HG02973 (cell line): Measurements from ENCODE around the gene SIPA1L3.
"Not testable (repeated sequence)": the region's sequence is repeated elsewhere in the genome, so short reads cannot be mapped to it uniquely, and the experiment has no call there.

Source experiments
- ATAC-seq: cut with Tn5 transposase; IDR thresholded peaks from one replicate; pipeline ENCODE4 v1.9.1; 2021; ENCODE audit warnings: moderate library complexity; ENCODE audit not compliant: unreplicated experiment

The SIPA1L3 gene

DNA sequence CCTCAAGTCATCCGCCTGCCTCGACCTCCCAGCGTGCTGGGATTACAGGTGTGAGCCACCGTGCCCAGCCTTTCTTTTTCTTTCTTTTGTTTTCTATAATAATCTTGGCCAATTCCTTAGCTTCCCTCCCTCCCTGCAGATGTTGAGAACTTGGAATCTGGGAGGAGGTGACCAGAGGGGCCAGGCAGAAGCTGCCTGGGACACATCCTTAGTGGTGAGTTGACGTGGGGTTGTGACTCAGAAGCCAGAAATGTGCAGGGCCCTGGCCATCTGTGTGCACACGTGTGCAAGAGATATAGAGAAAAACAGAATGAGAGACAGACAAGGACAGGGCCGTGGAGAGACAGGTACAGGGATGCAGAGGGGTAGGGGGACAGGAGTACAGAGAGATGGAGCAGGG lies 154.3 kb downstream of the SIPA1L3 start:
- ATAC-seq, result no peak

DNA sequence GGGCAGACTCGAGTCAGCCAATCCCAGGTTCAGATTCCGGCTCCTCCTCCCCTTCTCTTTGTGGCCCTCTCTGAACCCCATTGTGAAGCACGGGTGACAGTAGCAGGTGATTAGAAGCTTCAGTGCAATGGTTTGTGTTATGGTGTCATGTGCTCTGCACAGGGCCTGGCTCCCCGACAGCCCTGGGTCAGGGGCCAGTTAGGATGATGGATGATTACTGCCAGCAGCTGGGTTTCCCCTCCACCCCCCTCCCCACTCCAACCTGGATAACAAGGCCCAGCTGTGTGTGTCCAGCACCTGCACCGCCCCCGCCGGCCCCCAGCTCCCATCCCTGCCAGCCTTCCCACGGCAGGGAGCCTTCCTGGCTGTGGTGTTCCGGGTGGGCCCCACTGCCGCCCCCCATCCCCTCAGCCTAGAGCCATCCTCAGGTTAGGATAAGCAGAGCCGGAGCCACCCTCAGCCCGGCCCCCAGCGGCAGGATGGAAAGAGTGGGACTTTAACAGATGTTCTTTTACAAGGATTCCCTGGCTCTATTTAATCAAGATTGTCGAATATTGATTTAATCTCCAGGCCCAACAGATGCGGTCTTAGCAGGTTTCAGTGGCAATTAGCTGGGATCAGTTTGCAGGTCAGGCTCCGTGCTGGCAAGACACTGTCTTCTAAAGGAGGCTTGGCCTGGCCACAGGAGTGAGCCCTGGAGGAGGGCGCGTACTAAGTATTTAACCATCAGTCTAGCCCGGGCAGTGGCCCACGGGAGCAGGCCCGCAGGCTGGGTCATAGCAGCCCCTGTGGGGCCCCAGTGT lies 156.2 kb downstream of the SIPA1L3 start:
- ATAC-seq, result no peak

DNA sequence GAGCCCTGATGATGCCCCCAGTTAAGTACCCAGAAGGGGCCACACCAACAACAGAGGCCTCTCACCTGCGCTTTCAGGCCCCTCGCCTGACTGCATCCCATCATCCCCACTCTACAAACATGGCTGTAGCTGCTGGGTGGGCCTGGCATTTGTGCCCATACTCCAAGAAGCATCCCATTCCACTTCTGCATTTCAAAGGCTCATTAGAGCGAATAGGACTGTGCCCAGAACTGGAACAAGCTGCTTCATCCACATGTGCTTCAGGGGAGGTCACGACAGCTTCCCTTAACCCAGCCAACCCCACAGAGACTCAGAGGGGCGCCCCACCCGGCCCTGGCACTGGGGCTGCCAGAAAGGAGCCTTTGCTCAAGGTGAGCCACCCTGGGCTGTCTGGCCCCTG lies 156.9 kb downstream of the SIPA1L3 start:
- no peak for ATAC-seq

DNA sequence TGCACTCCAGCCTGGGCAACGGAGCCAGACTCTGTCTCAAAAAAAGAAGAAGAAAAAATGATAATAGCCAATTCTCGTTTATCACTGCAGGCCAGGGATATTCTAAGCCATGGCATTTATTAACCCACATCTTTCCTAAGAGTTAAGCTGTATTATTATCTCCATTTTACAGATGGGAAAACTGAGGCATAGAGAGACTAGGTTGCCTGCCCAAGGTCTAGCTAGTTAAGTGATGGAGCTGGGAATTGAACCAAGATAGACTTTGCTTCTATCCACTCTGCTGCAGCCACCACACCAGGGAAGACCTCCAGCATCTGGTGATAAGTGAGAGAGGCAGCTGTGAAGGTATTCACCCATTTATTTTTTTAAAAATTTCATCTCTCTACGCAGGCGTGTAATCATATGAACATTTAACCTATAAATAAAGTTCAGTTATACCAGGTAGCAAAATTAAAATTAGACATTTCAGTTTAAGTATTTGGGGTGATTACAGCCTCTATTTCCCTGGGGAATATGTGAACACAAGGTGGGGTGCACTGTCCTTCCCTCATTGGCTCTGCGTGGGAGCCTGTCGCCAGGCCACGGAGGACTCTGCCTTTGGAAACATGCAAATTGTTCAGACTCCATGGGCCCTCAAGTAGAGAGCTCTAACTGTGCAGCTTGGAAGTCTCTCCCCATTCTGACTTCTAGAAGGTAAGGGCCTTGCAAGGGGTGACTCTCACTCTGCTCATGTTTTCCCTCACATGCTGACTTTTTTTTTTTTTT lies 157.8 kb downstream of the SIPA1L3 start:
- ATAC-seq, result no peak

DNA sequence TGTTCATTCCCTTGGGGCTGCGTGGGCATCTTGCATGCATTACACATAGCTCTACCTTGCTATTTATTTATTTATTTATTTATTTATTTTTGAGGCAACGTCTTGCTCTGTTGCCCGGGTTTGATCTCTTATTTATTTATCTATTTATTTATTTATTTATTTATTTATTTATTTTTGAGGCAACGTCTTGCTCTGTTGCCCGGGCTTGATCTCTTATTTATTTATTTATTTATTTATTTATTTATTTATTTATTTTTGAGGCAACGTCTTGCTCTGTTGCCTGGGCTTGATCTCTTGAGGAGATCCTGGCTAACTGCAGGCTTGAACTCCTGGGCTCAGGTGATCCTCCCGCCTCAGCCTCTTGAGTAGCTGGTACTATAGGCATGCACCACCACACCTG lies 158.8 kb downstream of the SIPA1L3 start:
- ATAC-seq, result not testable (repeated sequence)

DNA sequence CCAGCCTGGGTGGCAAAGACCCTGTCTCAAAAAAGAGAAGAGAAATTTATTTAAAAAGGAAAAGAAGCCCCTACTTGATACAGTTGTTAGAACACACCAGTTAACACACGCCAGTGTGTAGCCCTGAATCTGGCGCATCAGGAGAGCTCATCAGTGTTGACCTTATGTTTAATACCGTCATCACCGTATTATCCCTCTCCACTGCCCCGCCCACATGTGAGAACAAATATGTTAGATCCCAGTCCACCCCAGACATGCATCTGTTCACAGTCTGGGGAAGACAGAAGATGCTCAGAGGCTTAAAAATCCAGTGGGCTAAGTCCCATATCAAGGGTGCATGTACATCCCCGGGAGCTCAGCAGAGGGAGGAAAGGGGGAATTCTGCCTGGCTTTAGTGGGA lies 161.8 kb downstream of the SIPA1L3 start:
- no peak for ATAC-seq

DNA sequence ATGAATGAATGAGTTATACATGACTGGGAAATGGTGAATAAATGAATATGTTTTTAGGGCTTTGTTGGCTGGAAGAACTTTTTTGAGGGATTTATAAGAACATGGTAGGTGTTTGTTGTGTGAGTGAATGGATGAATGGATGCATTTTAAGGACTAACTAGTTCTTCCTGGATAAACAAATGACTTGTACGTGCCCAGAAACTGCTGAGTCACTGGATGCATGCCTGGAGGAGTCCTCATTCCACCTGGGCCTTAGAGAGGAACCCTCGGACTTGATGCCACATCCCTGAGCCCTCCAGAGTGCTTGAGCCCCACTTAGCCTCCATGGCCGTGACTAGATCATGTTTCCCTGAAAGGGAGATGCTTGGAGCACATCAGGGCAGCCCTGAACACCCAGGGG lies 163.6 kb downstream of the SIPA1L3 start:
- no peak for ATAC-seq

DNA sequence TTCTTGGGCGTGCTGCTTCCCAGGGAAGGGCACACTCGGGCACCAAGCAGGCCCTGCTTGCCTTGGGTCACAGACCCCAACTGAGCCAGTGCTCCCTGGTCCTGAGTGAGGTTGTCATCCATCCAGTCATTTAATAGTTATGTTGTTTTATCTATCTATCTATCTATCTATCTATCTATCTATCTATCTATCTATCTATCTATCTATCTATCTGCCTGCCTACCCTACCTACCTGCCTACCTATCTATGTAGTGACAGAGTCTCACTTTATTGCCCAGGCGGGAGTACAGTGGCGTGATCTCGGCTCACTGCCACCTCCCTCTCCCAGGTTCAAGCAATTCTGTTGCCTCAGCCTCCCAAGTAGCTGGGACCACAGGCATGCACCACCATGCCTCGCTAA lies 164.0 kb downstream of the SIPA1L3 start:
- ATAC-seq, result not testable (repeated sequence)

DNA sequence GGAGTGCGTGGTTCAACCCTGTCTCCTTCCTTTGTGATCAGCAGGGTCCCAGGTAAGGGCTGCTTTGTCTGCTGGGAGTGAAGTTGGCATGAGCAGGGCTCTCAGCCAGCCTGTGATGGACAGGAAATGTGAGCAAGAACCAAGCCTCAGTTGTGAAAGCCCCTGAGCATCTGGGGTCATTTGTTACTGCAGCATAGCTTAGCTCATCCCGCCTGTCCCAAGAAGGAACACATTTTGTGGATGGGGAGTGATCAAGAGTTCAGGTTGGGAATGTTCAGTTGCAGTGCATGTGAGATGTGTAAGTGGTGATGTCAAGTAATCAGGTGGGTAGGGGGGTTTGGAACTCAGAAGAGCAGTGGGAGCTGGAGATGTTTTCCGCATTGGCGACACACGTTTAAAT lies 164.6 kb downstream of the SIPA1L3 start:
- no peak for ATAC-seq

DNA sequence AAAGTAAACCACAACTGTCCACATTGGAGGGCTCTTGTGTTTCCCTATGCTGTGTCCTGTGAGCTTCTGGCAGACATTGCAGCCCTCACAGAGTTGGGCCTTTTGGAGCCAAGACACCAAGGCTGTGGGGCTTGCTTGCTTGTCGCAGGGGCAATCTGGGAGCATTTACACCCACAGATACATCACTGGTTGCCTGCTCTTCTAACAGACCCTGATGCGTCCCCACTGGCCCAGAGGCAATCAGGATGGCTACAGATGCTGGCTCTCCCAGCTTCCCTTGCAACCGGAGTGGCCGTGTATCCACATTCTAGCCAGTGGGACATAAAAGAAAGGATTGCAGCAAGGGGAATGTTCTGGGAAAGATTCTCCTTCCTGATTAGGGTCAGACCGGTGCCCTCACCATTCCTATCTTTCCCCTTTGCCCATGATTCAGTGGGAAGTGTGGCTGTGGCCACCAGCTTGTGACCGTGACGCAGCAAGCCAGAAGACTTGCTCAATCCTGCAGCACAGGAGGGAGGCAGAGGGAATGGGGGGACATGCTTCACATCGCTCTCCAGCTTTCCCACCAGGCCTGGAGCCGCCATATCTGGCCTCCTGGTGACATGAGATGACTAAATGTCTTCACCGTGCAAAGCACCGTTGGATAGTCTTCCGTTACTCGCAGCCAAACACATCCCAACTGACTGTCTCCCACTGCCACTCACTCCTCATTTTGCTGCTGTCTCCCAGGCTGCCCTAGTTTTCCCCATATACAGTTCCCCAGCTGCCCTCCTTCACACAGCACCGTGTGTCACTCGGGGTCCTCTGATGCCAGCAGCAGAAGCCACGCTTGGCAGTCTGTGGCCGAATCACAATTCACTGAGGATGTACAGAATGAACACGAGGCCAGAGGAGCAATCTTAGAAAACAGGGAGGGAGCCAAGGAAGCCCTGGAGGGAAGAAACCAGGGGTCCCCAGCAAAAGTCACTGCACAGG lies 166.1 kb downstream of the SIPA1L3 start:
- no peak for ATAC-seq

DNA sequence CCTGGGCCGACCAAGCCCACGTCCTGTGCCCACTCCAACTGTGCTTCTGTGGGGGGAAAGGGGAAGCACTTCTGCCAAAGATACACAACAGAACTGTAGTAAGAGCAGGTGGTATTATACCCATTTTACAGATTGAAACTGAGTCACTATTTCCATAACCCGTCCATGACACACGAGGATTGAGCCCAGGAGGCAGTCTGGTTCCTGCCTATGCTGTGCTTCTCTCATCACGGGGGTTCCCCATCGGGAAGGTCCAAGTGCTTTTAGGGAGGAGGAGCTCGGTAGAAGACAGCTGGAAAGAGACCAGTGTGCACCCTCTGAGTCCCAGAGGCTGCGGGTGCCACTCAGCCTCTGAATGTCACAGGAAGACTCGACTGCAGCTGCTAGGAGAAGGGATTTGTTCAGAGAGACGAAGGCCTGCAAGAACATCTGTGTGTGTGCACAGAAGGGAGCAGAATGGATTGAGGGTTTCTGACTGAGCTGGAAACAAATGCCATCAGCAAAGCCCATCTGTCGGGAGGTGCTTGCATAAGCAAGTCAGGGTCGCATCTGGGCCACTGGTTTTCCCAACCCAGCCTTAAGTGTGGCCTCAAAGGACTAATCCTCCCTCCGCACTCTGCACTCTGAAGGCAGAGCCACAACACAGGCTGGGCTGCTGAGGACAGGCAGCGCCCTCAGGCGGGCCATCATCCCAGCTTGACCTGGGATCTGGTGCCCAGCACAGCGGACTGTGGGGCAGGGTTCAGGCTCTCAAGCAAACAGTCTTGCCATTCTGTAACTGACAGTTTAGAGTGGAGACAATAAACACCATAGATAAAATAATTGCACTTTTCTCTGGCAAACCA lies 167.1 kb downstream of the SIPA1L3 start:
- ATAC-seq, result no peak

DNA sequence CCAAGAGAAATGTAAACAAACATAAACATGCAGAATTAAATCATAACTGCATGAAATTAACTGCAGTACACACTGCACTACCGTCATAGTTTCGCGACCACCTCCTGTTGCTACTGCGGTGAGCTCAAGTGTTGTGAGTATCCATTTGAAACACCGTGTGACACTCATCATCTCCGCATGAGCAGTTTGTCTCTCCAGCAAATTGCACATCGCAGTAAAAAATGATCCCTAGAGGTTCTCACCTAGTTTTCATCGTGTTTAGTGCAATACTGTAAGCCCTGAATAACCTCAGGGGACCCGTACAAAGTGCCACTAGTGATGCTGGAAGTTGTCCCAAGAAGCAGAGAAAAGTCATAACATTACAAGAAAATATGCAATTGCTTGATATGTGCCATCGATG lies 169.3 kb downstream of the SIPA1L3 start:
- ATAC-seq, result no peak

DNA sequence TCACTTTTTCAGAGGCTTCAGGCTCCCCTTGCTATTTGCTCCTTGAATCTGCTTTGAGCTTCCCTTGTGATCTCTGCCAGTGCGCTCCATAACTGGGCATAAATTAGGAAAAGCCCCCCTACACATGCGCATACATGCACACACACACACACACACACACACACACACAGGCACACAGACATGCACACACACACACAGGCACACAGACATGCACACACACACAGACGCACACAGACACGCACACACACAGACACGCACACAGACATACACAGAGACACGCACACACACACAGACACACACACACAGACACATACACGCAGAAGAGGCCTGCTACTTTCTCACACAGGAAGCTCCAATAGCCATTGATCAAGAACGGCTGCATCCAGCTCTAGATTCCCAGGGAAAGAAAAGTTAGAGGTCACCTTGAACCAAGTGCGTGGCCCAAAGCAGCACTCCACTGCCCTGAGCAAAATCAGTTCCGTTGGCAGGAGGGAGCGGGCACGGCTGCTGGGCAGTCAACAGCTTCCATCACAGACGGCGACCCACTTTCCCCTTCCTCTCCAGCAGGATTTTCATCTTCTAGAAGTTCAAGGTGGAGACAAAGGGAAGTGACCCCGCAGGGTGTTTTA lies 171.4 kb downstream of the SIPA1L3 start:
- no peak for ATAC-seq

DNA sequence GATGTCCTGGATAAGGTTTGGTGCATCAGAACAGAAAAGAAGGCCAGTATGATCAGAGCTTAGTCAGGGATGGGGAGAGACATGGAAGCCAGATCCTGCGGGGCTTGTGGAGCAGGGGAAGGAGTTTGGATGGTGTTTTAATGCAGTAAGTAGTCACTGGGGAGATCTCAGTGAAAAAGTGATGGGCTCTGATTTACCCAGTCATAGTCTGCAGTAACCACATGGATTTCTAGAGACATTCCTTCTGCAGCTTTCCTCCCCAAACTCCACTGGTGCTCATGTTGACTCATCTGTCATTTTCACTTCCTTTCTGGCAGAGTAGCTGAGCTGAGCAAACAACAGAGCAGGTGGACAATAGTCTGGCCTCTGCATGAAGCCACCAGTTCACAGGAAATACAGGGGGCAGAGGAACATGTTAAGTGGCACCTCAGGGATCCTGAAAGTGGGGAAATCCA lies 172.9 kb downstream of the SIPA1L3 start:
- ATAC-seq, result peak; percentile 65

DNA sequence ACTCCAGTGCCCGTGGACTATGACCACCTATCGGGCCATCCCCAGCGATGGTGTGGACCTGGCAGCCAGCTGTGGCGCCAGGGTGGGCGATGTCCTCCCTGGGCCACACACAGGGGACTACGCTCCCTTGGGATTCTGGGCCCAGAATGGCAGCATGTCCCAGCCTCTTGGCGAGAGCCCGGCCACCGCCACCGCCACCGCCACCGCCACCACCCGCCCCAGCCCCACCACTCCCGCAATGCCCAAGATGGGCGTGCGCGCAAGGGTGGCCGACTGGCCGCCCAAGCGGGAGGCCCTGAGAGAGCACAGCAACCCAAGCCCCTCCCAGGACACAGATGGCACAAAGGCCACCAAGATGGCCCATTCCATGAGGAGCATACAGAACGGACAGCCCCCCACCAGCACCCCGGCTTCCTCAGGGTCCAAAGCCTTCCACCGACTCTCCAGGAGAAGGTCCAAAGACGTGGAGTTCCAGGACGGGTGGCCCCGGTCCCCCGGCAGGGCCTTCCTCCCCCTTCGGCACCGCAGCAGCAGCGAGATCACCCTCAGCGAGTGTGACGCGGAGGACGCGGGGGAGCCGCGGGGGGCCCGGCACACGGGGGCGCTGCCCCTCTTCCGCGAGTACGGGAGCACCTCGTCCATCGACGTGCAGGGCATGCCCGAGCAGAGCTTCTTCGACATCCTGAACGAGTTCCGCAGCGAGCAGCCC lies 174.7 kb downstream of the SIPA1L3 start:
- no peak for ATAC-seq

DNA sequence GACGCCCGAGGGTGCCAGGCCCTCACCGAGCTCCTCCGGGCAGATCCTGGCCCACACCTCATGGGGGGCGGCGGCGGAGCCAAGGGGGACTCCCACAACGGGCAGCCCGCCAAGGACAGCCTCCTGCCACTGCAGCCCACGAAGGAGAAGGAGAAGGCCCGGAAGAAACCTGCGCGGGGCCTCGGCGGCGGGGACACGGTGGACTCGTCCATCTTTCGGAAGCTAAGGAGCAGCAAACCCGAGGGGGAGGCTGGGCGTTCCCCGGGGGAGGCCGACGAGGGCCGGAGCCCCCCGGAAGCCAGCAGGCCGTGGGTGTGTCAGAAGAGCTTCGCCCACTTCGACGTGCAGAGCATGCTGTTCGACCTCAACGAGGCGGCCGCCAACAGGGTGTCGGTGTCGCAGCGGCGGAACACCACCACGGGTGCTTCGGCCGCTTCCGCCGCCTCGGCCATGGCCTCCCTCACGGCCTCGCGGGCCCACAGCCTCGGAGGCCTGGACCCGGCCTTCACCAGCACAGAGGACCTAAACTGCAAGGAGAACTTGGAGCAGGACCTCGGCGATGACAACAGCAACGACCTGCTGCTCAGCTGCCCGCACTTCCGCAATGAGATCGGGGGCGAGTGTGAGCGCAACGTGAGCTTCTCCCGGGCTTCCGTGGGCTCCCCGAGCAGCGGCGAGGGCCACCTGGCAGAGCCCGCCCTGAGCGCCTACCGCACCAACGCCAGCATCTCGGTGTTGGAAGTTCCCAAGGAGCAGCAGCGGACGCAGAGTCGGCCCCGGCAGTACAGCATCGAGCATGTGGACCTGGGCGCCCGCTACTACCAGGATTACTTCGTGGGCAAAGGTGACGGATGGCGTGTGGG lies 175.5 kb downstream of the SIPA1L3 start:
- ATAC-seq, result no peak

DNA sequence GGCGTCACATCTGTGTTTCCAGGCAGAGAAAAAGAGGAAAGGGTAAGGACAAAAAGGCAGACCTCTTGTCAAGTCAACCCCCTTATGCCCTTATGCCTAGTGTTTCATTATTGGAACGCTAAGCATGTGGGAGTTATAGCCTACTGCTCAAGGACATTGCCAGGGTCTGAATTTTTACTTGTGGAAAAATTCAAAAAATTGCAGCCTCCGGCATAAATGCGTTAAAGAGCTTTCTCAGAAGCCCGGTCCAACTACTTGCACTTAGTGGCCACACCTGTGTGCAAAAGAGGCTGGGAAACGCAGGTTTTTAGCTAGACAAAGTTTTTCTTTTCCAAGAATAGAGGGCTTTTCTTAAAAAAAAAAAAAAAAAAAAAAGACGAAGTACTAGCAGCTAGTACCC lies 177.2 kb downstream of the SIPA1L3 start:
- ATAC-seq, result no peak

DNA sequence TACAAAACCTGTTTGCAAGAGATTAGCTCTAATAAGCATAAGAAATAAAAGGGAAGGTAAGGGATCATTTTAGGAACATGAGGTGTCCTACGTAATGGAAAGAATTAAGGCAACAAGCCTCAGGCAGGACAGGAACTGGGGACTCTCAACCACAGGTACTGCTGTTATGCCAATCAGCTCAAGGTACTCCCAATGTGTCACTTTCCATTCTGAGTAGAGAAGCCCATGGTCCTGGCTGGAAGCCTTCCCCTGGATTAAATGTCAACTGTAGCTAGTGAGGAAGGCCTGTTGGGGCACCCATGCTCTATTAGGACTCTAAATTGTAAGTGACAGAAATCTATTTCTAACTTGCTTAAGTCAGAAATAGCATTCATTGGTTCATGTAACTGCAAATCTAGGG lies 182.4 kb downstream of the SIPA1L3 start:
- ATAC-seq, result no peak
